Mucosa of stomach (tissue), 1 donor: ENCODE measurements around the gene ACD.

Experiments
- H3K27me3 ChIP-seq: one replicate; pipeline ENCODE4 v1.7.0; 2013; ENCODE audit warnings: mild to moderate bottlenecking, low read length; ENCODE audit not compliant: control insufficient read depth, insufficient read depth
- H3K36me3 ChIP-seq: one replicate; pipeline ENCODE4 v1.7.0; 2013; ENCODE audit warnings: low read length; ENCODE audit not compliant: control insufficient read depth, insufficient read depth
- H3K4me1 ChIP-seq: one replicate; pipeline ENCODE4 v1.7.0; 2013; ENCODE audit warnings: mild to moderate bottlenecking, low read length; ENCODE audit not compliant: control insufficient read depth, insufficient read depth
- H3K4me3 ChIP-seq: one replicate; pipeline ENCODE4 v1.7.0; 2013; ENCODE audit warnings: low read length
- H3K9ac ChIP-seq: one replicate; pipeline ENCODE4 v1.7.0; 2013; ENCODE audit warnings: mild to moderate bottlenecking, low read length, moderate library complexity
- H3K9me3 ChIP-seq: one replicate; pipeline ENCODE4 v1.7.0; 2013; ENCODE audit warnings: mild to moderate bottlenecking, low read length, moderate library complexity; ENCODE audit not compliant: control insufficient read depth
- donor health status: Pancreatic carcinoma.

The ACD gene

DNA sequence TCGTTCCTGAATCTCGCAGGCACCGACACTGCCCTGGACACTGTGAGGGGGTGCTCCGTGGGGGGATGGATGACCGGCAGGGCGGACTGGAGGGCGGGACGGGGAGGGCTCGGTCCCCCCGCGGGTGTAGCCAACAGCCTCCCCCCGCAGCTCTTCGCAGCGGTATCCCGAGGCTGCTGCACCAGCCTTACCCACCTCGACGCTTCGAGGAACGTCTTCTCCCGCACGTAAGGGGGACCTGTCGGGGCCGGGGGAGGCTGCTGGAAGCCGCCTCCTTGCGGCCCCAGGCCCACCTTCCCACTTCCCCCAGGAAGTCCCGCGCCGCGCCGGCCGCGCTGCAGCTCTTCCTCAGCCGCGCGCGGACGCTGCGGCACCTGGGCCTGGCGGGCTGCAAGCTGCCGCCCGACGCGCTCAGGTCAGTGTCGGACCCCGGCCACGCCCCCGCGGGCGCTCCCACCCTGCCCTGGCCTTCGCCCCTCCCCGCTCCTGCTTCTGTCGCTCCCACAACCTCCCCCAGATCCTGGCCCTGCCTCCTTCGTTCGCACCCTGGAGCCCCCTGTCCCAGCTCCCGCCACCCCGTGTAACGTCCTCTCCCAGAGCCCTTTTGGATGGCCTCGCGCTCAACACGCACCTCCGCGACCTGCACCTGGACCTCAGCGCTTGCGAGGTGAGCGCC lies 11.8 kb downstream of the ACD start:
- H3K36me3 ChIP-seq: no peaks in the 10 kb centered on the region
- H3K4me3 ChIP-seq: no peak overlapping the region
- peaks cover 86% of the 10 kb centered on the region for H3K27me3 ChIP-seq

DNA sequence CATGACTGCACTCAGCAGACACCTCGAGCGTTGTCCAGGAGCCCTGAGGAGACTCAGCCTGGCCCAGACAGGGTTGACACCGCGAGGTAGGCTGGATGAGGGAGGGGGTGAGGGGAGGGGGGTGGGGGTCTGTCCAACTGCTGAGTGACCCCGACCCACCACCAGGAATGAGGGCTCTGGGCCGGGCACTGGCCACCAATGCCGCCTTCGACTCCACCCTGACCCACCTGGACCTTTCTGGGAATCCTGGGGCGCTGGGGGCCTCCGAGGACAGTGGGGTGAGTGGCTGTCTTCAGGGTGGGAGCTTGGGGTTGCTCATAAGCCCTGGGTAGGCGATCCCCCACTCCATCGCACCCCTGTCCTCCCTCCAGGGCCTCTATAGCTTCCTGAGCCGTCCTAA lies 12.4 kb downstream of the ACD start:
- no peaks in the 10 kb centered on the region for H3K9me3 ChIP-seq
- H3K9ac ChIP-seq: no peak overlapping the region
- H3K4me3 ChIP-seq: no peak overlapping the region
- no peaks in the 10 kb centered on the region for H3K36me3 ChIP-seq
- H3K4me1 ChIP-seq: peaks cover 29% of the 10 kb centered on the region
- H3K27me3 ChIP-seq: peaks cover 85% of the 10 kb centered on the region

More for the DNA sequence above, 11.8 kb downstream of the ACD start:
- no peaks in the 10 kb centered on the region for H3K9me3 ChIP-seq
- H3K4me1 ChIP-seq: peaks cover 28% of the 10 kb centered on the region
- H3K9ac ChIP-seq: no peak overlapping the region

GRCh38 chr16:67647111-67647651 lies 12.9 kb downstream of the ACD start:
- H3K9ac ChIP-seq: no peak overlapping the region
- H3K4me3 ChIP-seq: no peak overlapping the region
- no peaks in the 10 kb centered on the region for H3K9me3 ChIP-seq
- H3K36me3 ChIP-seq: no peaks in the 10 kb centered on the region
- peaks cover 82% of the 10 kb centered on the region for H3K27me3 ChIP-seq
- H3K4me1 ChIP-seq: peaks cover 34% of the 10 kb centered on the region

- Histone ChIP-seq H3K4me1 (peaks cover 41% of the 10 kb centered on the region), H3K27me3 (peaks cover 65% of the 10 kb centered on the region), H3K4me3 (no peak overlapping the region), H3K36me3 (no peaks in the 10 kb centered on the region), H3K9ac (no peak overlapping the region), H3K9me3 (no peaks in the 10 kb centered on the region)
Measured at GRCh38 chr16:67645397-67646121, 14.5 kb downstream of the ACD start.

GRCh38 chr16:67644038-67644437 lies 16.0 kb downstream of the ACD start:
- H3K9ac ChIP-seq: no peak overlapping the region
- no peaks in the 10 kb centered on the region for H3K36me3 ChIP-seq
- peaks cover 32% of the 10 kb centered on the region for H3K4me1 ChIP-seq
- no peak overlapping the region for H3K4me3 ChIP-seq
- no peaks in the 10 kb centered on the region for H3K9me3 ChIP-seq
- H3K27me3 ChIP-seq: peaks cover 50% of the 10 kb centered on the region

DNA sequence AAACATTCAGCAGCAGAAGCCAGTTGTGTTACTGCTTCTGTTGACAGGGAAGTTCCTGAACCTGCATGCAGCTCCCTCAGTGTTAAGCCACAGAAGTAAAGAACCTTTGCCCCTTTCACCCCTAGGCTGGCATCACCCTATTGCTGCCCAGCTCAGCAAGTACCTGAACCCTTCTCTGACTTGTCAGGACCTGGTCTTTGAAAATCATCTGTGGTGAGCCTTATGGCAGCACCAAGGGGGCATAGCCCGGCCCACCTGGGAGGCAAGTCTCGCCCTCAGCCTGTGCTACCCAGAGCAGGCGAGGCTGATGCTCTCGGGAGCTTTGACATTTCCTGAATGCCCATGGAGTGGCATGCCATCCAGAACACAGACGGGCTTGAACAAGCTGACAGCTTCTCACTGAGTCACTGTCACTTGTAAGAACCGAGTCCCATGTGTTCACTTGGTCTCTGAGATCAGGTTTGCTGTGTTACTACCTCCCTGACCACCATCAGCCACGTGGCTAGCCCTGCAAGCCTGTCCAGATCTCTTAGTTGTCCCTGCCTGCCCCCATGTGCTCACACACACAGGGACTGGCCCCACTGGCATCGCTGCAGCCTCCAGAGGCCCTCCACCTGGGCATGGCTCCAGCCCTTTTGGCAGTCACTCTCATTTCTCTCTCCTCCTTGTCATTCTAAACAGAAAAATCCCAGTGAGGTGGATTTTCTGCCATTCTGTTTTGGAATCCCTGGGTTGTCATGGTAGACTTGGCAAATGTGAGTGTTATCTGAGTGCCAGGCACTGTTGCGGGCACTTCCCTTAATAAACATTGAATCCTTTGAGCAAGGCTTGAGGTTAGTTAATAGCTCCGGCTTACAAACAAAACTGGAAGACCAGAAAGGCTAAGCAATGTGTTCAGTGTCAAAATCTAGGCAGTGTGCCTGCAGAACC lies 18.0 kb downstream of the ACD start:
- Histone ChIP-seq H3K36me3 (peaks cover 4% of the 10 kb centered on the region), H3K9ac (no peak overlapping the region), H3K27me3 (peaks cover 32% of the 10 kb centered on the region), H3K4me1 (peaks cover 28% of the 10 kb centered on the region), H3K4me3 (no peak overlapping the region), H3K9me3 (no peaks in the 10 kb centered on the region)

- Histone ChIP-seq H3K4me1 (peaks cover 12% of the 10 kb centered on the region), H3K9me3 (no peaks in the 10 kb centered on the region), H3K9ac (no peak overlapping the region), H3K27me3 (no peaks in the 10 kb centered on the region), H3K4me3 (no peak overlapping the region), H3K36me3 (peaks cover 9% of the 10 kb centered on the region)
Measured at GRCh38 chr16:67637625-67638024, 22.4 kb downstream of the ACD start.

GRCh38 chr16:67636713-67637112 lies 23.3 kb downstream of the ACD start:
- H3K9me3 ChIP-seq: no peaks in the 10 kb centered on the region
- H3K4me3 ChIP-seq: no peak overlapping the region
- peaks cover 9% of the 10 kb centered on the region for H3K36me3 ChIP-seq
- no peak overlapping the region for H3K9ac ChIP-seq
- H3K4me1 ChIP-seq: peaks cover 3% of the 10 kb centered on the region
- H3K27me3 ChIP-seq: no peaks in the 10 kb centered on the region

DNA sequence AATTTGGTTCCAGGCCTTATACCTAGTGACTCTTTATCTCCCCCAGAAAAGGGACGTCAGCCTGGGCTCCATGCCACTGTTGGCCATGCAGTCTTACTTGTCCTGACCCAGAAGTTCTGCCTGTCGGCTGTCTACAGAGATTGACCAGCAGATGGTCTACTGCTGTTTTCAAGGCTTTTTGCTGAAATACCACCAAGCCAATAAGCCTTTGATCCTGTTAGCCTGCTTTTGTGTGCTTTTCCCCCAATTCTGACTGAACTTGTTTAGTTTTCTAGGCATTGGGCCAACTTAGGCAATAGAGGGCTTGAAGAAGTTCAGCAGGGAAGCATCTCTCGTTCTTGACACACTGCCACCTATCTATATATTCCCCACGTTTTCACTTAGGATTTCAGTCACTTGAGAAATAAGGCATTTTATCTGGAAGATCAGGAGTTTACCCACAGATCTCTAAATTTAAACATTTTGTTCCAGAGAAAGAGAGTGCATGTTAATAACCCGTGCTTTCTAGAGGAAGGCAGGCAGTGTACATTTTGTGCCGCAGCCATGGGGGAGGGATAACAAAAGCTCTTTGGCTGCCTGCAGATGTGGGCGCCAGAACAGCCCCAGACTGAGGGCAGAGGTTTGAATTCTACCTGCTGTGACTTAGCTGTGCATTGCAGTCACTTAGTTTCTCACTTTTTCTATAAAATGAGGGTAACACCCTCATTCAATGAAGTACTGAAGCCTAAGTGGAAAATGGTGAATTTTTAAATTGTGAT lies 27.5 kb downstream of the ACD start:
- Histone ChIP-seq H3K4me1 (no peaks in the 10 kb centered on the region), H3K9me3 (no peaks in the 10 kb centered on the region), H3K4me3 (no peak overlapping the region), H3K27me3 (no peaks in the 10 kb centered on the region), H3K9ac (no peak overlapping the region), H3K36me3 (peaks cover 9% of the 10 kb centered on the region)

- Histone ChIP-seq H3K27me3 (no peaks in the 10 kb centered on the region), H3K36me3 (peaks cover 6% of the 10 kb centered on the region), H3K9me3 (no peaks in the 10 kb centered on the region), H3K4me1 (no peaks in the 10 kb centered on the region), H3K4me3 (no peak overlapping the region), H3K9ac (no peak overlapping the region)
Measured at GRCh38 chr16:67628216-67628615, 31.8 kb downstream of the ACD start.

- Histone ChIP-seq H3K9me3 (no peaks in the 10 kb centered on the region), H3K9ac (no peak overlapping the region), H3K36me3 (no peaks in the 10 kb centered on the region), H3K4me3 (no peak overlapping the region), H3K4me1 (no peaks in the 10 kb centered on the region), H3K27me3 (no peaks in the 10 kb centered on the region)
Measured at GRCh38 chr16:67613808-67614207, 46.3 kb downstream of the ACD start.
